Measurements from ENCODE around the gene LYZL2. TPM values are rescaled to one million over a fixed set of nuclear protein-coding genes. Genes with fewer than 3 reads are reported as not detected.
"Not testable (repeated sequence)": the region's sequence is repeated elsewhere in the genome, so short reads cannot be mapped to it uniquely, and the experiment has no call there.

LYZL2 gene
- total and polyA plus RNA-seq, 2 donors (not counting 1 experiment from before 2014, with no cell fraction given): not detected

DNA sequence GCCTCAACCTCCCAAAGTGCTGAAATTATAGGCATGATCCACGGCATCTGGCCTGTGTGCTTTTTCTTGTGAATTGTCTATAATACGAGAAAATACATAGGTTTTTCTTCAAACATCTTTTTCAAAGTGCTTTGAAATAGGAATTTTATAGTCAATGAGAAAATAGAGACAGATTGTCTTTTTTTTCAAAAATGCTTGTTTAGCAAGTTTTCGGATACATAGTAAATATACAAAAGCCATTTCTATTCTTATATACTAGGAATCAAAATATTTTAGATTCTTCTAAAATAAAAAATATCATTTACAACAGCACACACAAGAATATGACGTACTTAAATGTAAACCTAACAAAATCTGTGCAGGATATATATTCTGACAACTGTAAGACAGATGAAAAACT lies 1.6 kb upstream of the LYZL2 start:
- no peaks in the 10 kb centered on the region for H3K36me3 ChIP-seq (ENCODE audit: control insufficient read depth, insufficient read depth, low read length)
- no peaks in the 10 kb centered on the region for H3K27me3 ChIP-seq (ENCODE audit: control insufficient read depth, insufficient read depth, low read length)
- H2AFZ ChIP-seq (ENCODE audit: low read length): no peak overlapping the region
- H3K4me3 ChIP-seq (replicated peaks in 1 of 4; ENCODE audit: control extremely low read depth in 1 of 4, insufficient read depth in 1 of 4, low read depth in 3 of 4, low read length in 4 of 4): no peak overlapping the region
- no peaks in the 10 kb centered on the region for H4K20me1 ChIP-seq (ENCODE audit: control insufficient read depth, extremely low read depth, insufficient read depth, low read length)
- no peaks in the 10 kb centered on the region for H3K79me2 ChIP-seq (ENCODE audit: control insufficient read depth, insufficient read depth, low read length)
- DNase-seq (ENCODE audit: low read depth in 2 of 2): no peak
- H3K9me3 ChIP-seq (ENCODE audit: control insufficient read depth, insufficient read depth, low read depth, low read length): no peaks in the 10 kb centered on the region
- H3K27ac ChIP-seq (ENCODE audit: insufficient read depth, low read length): no peak overlapping the region
- no peak overlapping the region for H3K9ac ChIP-seq (ENCODE audit: insufficient read depth, low read length)
- TF ChIP-seq, protein P1, sequence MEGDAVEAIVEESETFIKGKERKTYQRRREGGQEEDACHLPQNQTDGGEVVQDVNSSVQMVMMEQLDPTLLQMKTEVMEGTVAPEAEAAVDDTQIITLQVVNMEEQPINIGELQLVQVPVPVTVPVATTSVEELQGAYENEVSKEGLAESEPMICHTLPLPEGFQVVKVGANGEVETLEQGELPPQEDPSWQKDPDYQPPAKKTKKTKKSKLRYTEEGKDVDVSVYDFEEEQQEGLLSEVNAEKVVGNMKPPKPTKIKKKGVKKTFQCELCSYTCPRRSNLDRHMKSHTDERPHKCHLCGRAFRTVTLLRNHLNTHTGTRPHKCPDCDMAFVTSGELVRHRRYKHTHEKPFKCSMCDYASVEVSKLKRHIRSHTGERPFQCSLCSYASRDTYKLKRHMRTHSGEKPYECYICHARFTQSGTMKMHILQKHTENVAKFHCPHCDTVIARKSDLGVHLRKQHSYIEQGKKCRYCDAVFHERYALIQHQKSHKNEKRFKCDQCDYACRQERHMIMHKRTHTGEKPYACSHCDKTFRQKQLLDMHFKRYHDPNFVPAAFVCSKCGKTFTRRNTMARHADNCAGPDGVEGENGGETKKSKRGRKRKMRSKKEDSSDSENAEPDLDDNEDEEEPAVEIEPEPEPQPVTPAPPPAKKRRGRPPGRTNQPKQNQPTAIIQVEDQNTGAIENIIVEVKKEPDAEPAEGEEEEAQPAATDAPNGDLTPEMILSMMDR (conservative IDR thresholded peaks at IDR 0.05 in 1 of 2, IDR thresholded peaks at IDR 0.05 in 1 of 2; ENCODE audit: low read depth in 1 of 2, low read length in 2 of 2): no peak
- TF ChIP-seq EZH2 (IDR thresholded peaks at IDR 0.05; ENCODE audit: low read length, missing control alignments): no peak
- no peaks in the 10 kb centered on the region for H3K4me1 ChIP-seq (ENCODE audit: control insufficient read depth, extremely low read depth, insufficient read depth, low read length)
- no peak overlapping the region for H3K4me2 ChIP-seq (ENCODE audit: extremely low read depth, insufficient read depth, low read length)

DNA sequence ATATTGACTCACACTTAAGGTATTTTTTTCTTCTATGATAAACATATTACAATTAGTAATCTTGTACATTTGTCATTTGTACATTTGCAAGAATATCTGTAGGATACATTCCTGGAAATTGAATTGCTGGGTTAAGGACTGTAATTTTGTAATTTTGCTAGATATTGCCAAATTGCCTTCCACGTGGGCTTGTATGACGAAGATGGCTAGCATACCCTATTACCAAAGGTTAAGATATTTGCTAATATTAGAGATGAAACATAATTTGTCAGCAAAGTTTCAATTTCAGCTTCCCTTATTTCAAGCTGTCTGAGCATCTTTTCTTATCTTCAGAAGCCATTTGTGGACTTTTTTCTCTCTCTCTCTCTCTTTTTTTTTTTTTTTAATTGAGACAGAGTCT lies 1.0 kb upstream of the LYZL2 start:
- Histone ChIP-seq H3K9ac (ENCODE audit: insufficient read depth, low read length) (no peak overlapping the region), H3K9me3 (ENCODE audit: control insufficient read depth, insufficient read depth, low read depth, low read length) (no peaks in the 10 kb centered on the region), H3K4me1 (ENCODE audit: control insufficient read depth, extremely low read depth, insufficient read depth, low read length) (no peaks in the 10 kb centered on the region), H2AFZ (ENCODE audit: low read length) (no peak overlapping the region), H3K27me3 (ENCODE audit: control insufficient read depth, insufficient read depth, low read length) (no peaks in the 10 kb centered on the region), H3K27ac (ENCODE audit: insufficient read depth, low read length) (no peak overlapping the region), H3K36me3 (ENCODE audit: control insufficient read depth, insufficient read depth, low read length) (no peaks in the 10 kb centered on the region), H3K4me2 (ENCODE audit: extremely low read depth, insufficient read depth, low read length) (peak overlapping the region; percentile 21), H4K20me1 (ENCODE audit: control insufficient read depth, extremely low read depth, insufficient read depth, low read length) (no peaks in the 10 kb centered on the region), H3K4me3 (replicated peaks in 1 of 4; ENCODE audit: control extremely low read depth in 1 of 4, insufficient read depth in 1 of 4, low read depth in 3 of 4, low read length in 4 of 4) (no peak overlapping the region), H3K79me2 (ENCODE audit: control insufficient read depth, insufficient read depth, low read length) (no peaks in the 10 kb centered on the region)
- no peak for TF ChIP-seq EZH2 (IDR thresholded peaks at IDR 0.05; ENCODE audit: low read length, missing control alignments)
- TF ChIP-seq, protein P1 (conservative IDR thresholded peaks at IDR 0.05 in 1 of 2, IDR thresholded peaks at IDR 0.05 in 1 of 2; ENCODE audit: low read depth in 1 of 2, low read length in 2 of 2): no peak
- DNase-seq (ENCODE audit: low read depth in 2 of 2): peak in 1 of 2 donors; percentile 93

DNA sequence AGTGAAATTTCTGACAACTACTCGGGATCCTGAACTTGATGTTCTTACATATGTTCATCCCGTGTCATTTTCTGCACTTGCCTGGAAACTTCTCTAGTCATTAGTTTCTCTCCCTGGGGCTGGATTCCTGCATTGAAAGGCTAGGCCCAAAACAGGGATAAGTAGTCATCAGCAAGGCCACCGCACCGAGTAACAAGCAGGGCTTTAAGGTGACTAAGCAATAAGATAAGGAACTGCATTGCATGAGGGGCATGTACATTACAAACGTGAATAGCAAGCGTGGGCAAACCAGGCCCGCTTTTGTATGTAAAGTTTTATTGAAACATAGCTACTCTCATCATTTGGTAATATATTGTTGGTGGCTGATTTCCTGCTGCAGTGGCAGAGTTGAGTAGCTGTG lies 977 bp downstream of the LYZL2 start:
- H4K20me1 ChIP-seq (ENCODE audit: control insufficient read depth, extremely low read depth, insufficient read depth, low read length); H3K4me1 ChIP-seq (ENCODE audit: control insufficient read depth, extremely low read depth, insufficient read depth, low read length); H3K27me3 ChIP-seq (ENCODE audit: control insufficient read depth, insufficient read depth, low read length); DNase-seq (ENCODE audit: low read depth in 2 of 2); H3K79me2 ChIP-seq (ENCODE audit: control insufficient read depth, insufficient read depth, low read length); H3K4me2 ChIP-seq (ENCODE audit: extremely low read depth, insufficient read depth, low read length); H3K36me3 ChIP-seq (ENCODE audit: control insufficient read depth, insufficient read depth, low read length); H3K4me3 ChIP-seq (replicated peaks in 1 of 4; ENCODE audit: control extremely low read depth in 1 of 4, insufficient read depth in 1 of 4, low read depth in 3 of 4, low read length in 4 of 4); H2AFZ ChIP-seq (ENCODE audit: low read length); H3K9ac ChIP-seq (ENCODE audit: insufficient read depth, low read length); H3K9me3 ChIP-seq (ENCODE audit: control insufficient read depth, insufficient read depth, low read depth, low read length); H3K27ac ChIP-seq (ENCODE audit: insufficient read depth, low read length): not testable (repeated sequence)

DNA sequence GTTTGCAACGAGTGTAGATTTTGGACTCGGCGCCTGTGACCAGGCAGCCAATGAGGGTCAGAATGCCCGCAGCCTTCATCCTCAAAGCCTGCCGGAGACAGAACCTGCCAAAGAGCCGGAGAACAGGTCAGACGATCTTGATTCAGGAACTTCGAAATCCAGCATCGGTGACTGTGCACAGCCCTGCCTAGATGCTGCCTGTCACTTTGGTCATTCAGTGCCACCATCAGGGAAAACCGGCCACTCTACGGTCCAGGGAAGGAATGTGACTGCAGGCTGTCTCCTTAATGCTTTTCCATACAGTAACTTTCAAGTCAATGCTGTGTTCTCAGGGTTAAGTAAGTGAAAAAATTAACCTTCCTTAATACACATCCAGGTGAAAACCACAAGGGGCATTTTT lies 2.7 kb downstream of the LYZL2 start:
- not testable (repeated sequence) for H4K20me1 ChIP-seq (ENCODE audit: control insufficient read depth, extremely low read depth, insufficient read depth, low read length); H3K36me3 ChIP-seq (ENCODE audit: control insufficient read depth, insufficient read depth, low read length); H3K9me3 ChIP-seq (ENCODE audit: control insufficient read depth, insufficient read depth, low read depth, low read length); H3K79me2 ChIP-seq (ENCODE audit: control insufficient read depth, insufficient read depth, low read length); DNase-seq (ENCODE audit: low read depth in 2 of 2); H3K4me2 ChIP-seq (ENCODE audit: extremely low read depth, insufficient read depth, low read length); H3K9ac ChIP-seq (ENCODE audit: insufficient read depth, low read length); H3K4me1 ChIP-seq (ENCODE audit: control insufficient read depth, extremely low read depth, insufficient read depth, low read length); H3K27ac ChIP-seq (ENCODE audit: insufficient read depth, low read length); H3K4me3 ChIP-seq (replicated peaks in 1 of 4; ENCODE audit: control extremely low read depth in 1 of 4, insufficient read depth in 1 of 4, low read depth in 3 of 4, low read length in 4 of 4); H3K27me3 ChIP-seq (ENCODE audit: control insufficient read depth, insufficient read depth, low read length); H2AFZ ChIP-seq (ENCODE audit: low read length)

DNA sequence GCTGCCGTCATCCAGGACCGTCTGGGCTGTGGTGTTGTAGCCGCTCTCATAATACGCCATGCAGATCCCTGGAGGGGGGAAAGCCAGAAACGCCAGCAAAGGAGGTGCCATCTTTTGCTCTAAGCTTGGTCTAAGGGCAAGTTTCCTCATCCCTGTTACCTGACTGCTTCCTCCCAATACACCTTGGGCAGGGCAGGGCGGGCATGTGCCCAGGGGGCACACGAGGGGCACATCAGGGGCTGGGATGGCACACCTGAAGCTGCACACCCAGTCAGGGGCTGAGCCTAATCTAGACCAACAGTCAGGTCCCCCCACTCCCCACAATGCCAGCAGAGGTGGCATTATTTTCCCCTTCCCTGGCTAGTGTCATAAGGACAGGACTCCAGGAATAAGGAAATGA lies 3.4 kb downstream of the LYZL2 start:
- H3K27me3 ChIP-seq (ENCODE audit: control insufficient read depth, insufficient read depth, low read length); H3K4me1 ChIP-seq (ENCODE audit: control insufficient read depth, extremely low read depth, insufficient read depth, low read length); H3K4me3 ChIP-seq (replicated peaks in 1 of 4; ENCODE audit: control extremely low read depth in 1 of 4, insufficient read depth in 1 of 4, low read depth in 3 of 4, low read length in 4 of 4); DNase-seq (ENCODE audit: low read depth in 2 of 2); H4K20me1 ChIP-seq (ENCODE audit: control insufficient read depth, extremely low read depth, insufficient read depth, low read length); H3K79me2 ChIP-seq (ENCODE audit: control insufficient read depth, insufficient read depth, low read length); H3K4me2 ChIP-seq (ENCODE audit: extremely low read depth, insufficient read depth, low read length); H3K9ac ChIP-seq (ENCODE audit: insufficient read depth, low read length); H3K36me3 ChIP-seq (ENCODE audit: control insufficient read depth, insufficient read depth, low read length); H2AFZ ChIP-seq (ENCODE audit: low read length); H3K27ac ChIP-seq (ENCODE audit: insufficient read depth, low read length); H3K9me3 ChIP-seq (ENCODE audit: control insufficient read depth, insufficient read depth, low read depth, low read length): not testable (repeated sequence)
